ENCODE data around the gene SEC14L2. TPM values are rescaled to one million over a fixed set of nuclear protein-coding genes. Genes with fewer than 3 reads are reported as not detected.
"Not testable (repeated sequence)": the region's sequence is repeated elsewhere in the genome, so short reads cannot be mapped to it uniquely, and the experiment has no call there.

The SEC14L2 gene
- total RNA-seq, 1 donor from 2014 or later, result 10.8 TPM

DNA sequence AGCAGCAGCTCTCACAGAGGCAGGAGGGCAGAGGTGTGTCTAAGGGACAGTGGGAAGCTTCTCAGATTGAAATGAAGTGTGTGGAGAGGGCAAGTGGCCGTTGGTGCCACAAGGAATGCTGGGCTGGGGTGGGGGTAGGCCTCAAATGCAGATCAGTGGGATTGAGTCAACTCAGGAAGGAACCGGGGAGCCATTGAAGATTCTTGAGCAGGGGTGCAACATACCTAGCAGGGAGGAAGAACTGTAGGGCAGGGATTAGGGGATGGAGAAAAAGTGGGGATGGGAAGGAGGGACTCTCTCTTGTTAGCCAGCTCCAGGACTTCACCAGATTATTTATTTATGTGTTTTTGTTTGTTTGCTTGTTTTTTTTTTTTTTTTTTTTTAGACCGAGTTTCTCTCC is 2.9 kb upstream of the SEC14L2 start:
- TF ChIP-seq, protein P1, sequence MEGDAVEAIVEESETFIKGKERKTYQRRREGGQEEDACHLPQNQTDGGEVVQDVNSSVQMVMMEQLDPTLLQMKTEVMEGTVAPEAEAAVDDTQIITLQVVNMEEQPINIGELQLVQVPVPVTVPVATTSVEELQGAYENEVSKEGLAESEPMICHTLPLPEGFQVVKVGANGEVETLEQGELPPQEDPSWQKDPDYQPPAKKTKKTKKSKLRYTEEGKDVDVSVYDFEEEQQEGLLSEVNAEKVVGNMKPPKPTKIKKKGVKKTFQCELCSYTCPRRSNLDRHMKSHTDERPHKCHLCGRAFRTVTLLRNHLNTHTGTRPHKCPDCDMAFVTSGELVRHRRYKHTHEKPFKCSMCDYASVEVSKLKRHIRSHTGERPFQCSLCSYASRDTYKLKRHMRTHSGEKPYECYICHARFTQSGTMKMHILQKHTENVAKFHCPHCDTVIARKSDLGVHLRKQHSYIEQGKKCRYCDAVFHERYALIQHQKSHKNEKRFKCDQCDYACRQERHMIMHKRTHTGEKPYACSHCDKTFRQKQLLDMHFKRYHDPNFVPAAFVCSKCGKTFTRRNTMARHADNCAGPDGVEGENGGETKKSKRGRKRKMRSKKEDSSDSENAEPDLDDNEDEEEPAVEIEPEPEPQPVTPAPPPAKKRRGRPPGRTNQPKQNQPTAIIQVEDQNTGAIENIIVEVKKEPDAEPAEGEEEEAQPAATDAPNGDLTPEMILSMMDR (conservative IDR thresholded peaks at IDR 0.05), result no peak
- peak overlapping the region; percentile 58 for H3K4me3 Mint-ChIP-seq
- H3K27ac Mint-ChIP-seq (ENCODE audit: unreplicated experiment), result no peak overlapping the region

DNA sequence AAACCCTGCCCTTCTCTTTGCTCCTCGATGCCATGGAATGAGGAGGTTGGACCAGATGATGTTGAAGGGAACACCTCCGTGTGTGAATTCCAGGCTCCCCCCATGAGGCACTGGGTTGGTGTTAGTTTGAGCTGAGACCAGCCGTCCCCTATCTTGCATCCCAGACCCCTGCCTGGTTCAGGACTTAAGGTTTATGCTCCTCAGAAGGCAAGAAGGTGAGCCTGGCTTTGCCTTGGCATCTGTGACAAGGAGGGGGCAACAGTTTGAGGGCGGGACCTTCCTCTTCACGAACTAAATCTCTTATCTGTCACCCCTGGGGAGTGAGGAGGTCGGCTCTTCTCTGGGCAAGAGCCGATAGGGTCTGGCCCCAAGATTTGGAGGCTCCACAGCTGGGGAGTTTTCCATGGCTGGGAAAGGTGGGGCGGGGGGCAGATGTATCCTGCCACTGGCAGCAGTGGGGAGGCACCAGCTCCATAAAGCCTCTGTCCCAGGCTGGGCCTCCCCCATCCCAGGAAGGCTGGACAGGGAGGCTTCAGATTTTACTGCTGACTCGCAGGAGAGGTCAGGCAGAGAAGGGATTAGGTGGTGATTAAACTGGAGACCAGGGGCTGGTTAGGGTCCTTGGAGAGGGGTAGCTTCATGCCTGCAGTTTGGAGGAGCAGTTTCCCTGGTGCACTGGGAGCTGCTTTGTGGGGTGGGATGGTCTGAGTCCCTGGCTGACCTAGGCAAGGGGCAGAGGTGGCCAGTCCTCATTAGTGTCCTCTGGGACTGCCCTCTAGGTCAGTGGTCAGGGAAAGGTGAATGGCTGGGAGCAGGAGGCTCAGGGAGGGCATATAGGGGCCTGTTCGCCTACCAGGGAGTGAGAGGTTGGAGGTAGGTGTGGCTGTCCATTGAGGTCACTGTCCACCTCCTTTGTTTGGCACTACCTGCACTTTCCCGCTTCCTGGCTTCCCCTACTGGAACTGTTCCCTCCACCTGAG is 1.1 kb downstream of the SEC14L2 start:
- peaks cover 28% of the 10 kb centered on the region for H3K27me3 Mint-ChIP-seq (ENCODE audit: low read depth)
- DNase-seq (ENCODE audit: low read depth, low spot score), result no peak
- peak overlapping the region; percentile 87 for H3K4me3 Mint-ChIP-seq
- TF ChIP-seq, protein P1 (conservative IDR thresholded peaks at IDR 0.05), result no peak
- no peaks in the 10 kb centered on the region for H3K36me3 Mint-ChIP-seq (ENCODE audit: low read depth)
- peak overlapping the region; percentile 12 for H3K27ac Mint-ChIP-seq (ENCODE audit: unreplicated experiment)
- H3K4me1 Mint-ChIP-seq, result peaks cover 47% of the 10 kb centered on the region
- H3K9me3 Mint-ChIP-seq, result no peaks in the 10 kb centered on the region

More for the DNA sequence above, 2.9 kb upstream of the SEC14L2 start:
- H3K9me3 Mint-ChIP-seq, result no peaks in the 10 kb centered on the region
- no peak for DNase-seq (ENCODE audit: low read depth, low spot score)
- peaks cover 59% of the 10 kb centered on the region for H3K4me1 Mint-ChIP-seq
- peaks cover 28% of the 10 kb centered on the region for H3K27me3 Mint-ChIP-seq (ENCODE audit: low read depth)
- no peaks in the 10 kb centered on the region for H3K36me3 Mint-ChIP-seq (ENCODE audit: low read depth)

DNA sequence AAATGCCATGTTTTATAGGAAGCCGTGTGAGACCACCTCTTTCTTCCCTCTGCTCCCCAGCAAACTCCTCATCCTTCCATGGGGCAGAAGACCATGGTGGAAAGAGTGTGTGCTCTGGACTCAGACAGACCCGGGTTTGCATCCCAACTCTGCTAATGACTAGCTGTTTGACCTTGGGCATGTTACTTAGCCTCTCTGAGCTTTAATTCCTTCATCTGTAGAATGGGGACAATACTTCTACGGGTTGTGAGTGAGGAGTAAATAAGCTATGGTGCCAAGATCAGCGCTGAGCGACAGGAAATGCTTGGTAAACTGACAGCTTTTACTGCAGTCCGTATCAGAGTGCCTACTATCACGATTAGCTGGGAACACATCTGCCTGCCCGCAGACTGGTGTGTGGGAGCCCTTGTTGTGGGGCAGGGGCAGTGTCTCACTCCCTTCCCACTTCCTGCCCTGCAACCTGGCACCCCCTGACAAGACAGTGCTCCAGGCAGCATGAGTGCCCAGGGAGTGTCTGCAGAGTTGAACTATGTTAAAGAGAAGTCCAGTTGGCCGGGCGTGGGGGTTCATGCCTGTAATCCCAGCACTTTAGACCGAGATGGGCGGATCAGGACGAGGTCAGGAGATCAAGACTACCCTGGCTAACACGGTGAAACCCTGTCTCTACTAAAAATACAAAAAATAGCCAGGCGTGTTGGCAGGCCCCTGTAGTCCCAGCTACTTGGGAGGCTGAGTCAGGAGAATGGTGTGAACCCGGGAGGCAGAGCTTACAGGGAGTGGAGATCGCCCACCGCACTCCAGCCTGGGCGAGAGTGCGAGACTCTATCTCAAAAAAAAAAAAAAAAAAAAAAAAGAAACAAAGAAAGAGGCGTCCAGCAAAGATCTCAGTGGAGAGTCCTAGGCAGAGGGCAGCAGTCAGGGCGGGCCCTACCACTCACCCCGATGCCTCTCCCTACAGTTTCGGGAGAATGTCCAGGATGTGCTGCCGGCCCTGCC is 2.2 kb downstream of the SEC14L2 start:
- no peak for DNase-seq (ENCODE audit: low read depth, low spot score)
- H3K9me3 Mint-ChIP-seq, result no peaks in the 10 kb centered on the region
- peak overlapping the region; percentile 87 for H3K4me3 Mint-ChIP-seq
- H3K36me3 Mint-ChIP-seq (ENCODE audit: low read depth), result no peaks in the 10 kb centered on the region
- peaks cover 26% of the 10 kb centered on the region for H3K27me3 Mint-ChIP-seq (ENCODE audit: low read depth)
- no peak overlapping the region for H3K27ac Mint-ChIP-seq (ENCODE audit: unreplicated experiment)
- H3K4me1 Mint-ChIP-seq, result peaks cover 39% of the 10 kb centered on the region
- TF ChIP-seq, protein P1 (conservative IDR thresholded peaks at IDR 0.05), result no peak

DNA sequence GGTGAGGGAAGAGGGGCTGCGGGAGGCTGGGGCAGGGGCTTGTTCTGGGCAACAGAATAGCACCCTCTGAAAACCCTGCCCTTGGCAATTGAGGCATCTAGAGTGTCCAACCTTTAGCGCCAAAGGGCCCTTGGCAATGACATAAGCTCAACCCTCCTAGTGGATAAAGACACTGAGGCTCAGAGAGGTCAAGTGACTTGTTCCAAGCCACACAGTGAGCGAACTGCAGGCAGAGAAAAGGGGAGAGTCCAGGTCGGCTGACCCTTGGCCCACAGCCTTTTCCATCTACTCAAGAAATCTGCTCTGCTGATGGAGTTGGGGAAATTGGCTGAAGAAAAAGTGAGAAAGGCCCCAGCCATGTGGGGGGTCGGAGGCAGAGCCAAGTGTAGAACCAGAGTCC is 2.9 kb downstream of the SEC14L2 start:
- Mint-ChIP-seq H3K9me3 (no peaks in the 10 kb centered on the region), H3K27ac (ENCODE audit: unreplicated experiment) (no peak overlapping the region), H3K4me3 (no peak overlapping the region), H3K27me3 (ENCODE audit: low read depth) (peaks cover 26% of the 10 kb centered on the region), H3K36me3 (ENCODE audit: low read depth) (no peaks in the 10 kb centered on the region), H3K4me1 (peaks cover 39% of the 10 kb centered on the region)
- TF ChIP-seq, protein P1 (conservative IDR thresholded peaks at IDR 0.05), result no peak
- no peak for DNase-seq (ENCODE audit: low read depth, low spot score)

DNA sequence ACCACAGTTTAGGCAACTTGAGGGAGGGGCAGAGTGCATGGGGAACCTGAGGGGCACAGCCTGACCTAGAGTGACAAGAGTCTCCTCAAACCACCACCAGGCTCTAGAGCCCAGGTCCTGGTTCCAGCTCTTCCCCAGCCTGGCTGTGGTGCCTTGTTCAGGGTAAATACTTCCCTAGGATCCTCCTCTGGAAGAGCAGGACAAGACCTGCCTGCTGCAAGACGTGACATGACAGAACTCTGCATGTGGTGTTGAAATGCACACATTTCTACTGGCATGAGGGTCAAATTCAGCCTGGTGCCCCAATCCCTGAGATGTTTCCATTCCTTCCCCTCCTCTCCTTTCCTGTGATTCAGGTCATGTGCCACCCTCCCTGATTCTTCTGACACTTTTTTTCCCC is 3.3 kb downstream of the SEC14L2 start:
- Mint-ChIP-seq H3K27ac (ENCODE audit: unreplicated experiment) (no peak overlapping the region), H3K4me1 (peaks cover 42% of the 10 kb centered on the region), H3K36me3 (ENCODE audit: low read depth) (no peaks in the 10 kb centered on the region), H3K4me3 (no peak overlapping the region), H3K27me3 (ENCODE audit: low read depth) (peaks cover 26% of the 10 kb centered on the region), H3K9me3 (no peaks in the 10 kb centered on the region)
- TF ChIP-seq, protein P1 (conservative IDR thresholded peaks at IDR 0.05), result no peak
- no peak for DNase-seq (ENCODE audit: low read depth, low spot score)

DNA sequence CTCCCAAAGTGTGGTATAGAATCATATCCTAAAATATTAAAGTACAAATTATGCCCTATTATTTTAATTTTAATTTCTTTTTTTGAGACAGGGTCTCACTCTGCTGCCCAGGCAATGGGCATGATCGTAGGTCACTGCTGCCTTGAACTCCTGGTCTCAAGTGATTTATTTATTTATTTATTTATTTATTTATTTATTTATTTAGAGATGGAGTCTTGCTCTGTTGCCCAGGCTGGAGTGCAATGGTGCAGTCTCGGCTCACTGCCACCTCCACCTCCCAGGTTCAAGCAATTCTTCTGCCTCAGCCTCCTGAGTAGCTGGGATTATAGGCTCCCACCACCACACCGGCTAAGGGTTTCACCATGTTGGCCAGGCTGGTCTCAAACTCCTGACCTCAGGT is 4.2 kb downstream of the SEC14L2 start:
- not testable (repeated sequence) for H3K4me3 Mint-ChIP-seq; H3K36me3 Mint-ChIP-seq (ENCODE audit: low read depth); DNase-seq (ENCODE audit: low read depth, low spot score); H3K27ac Mint-ChIP-seq (ENCODE audit: unreplicated experiment); H3K9me3 Mint-ChIP-seq
- Mint-ChIP-seq H3K27me3 (ENCODE audit: low read depth) (peaks cover 23% of the 10 kb centered on the region), H3K4me1 (peaks cover 44% of the 10 kb centered on the region)
